Stimulated activated CD4-positive, alpha-beta T cell treated with anti-CD3 and anti-CD28 coated beads, Interleukin-1b, Interleukin-23, amount 100 ng/mL, for 24 hours (primary cell): ENCODE results near the gene STAB1.

Source experiments
- DNase-seq, 4 experiments: peaks; one replicate each; pipeline ENCODE4 v3.0.0-alpha.2; 2020; ENCODE audit warnings: low read depth in 4 of 4, low spot score in 1 of 4

The STAB1 gene, protein sequence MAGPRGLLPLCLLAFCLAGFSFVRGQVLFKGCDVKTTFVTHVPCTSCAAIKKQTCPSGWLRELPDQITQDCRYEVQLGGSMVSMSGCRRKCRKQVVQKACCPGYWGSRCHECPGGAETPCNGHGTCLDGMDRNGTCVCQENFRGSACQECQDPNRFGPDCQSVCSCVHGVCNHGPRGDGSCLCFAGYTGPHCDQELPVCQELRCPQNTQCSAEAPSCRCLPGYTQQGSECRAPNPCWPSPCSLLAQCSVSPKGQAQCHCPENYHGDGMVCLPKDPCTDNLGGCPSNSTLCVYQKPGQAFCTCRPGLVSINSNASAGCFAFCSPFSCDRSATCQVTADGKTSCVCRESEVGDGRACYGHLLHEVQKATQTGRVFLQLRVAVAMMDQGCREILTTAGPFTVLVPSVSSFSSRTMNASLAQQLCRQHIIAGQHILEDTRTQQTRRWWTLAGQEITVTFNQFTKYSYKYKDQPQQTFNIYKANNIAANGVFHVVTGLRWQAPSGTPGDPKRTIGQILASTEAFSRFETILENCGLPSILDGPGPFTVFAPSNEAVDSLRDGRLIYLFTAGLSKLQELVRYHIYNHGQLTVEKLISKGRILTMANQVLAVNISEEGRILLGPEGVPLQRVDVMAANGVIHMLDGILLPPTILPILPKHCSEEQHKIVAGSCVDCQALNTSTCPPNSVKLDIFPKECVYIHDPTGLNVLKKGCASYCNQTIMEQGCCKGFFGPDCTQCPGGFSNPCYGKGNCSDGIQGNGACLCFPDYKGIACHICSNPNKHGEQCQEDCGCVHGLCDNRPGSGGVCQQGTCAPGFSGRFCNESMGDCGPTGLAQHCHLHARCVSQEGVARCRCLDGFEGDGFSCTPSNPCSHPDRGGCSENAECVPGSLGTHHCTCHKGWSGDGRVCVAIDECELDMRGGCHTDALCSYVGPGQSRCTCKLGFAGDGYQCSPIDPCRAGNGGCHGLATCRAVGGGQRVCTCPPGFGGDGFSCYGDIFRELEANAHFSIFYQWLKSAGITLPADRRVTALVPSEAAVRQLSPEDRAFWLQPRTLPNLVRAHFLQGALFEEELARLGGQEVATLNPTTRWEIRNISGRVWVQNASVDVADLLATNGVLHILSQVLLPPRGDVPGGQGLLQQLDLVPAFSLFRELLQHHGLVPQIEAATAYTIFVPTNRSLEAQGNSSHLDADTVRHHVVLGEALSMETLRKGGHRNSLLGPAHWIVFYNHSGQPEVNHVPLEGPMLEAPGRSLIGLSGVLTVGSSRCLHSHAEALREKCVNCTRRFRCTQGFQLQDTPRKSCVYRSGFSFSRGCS (N-terminal part only)

DNA sequence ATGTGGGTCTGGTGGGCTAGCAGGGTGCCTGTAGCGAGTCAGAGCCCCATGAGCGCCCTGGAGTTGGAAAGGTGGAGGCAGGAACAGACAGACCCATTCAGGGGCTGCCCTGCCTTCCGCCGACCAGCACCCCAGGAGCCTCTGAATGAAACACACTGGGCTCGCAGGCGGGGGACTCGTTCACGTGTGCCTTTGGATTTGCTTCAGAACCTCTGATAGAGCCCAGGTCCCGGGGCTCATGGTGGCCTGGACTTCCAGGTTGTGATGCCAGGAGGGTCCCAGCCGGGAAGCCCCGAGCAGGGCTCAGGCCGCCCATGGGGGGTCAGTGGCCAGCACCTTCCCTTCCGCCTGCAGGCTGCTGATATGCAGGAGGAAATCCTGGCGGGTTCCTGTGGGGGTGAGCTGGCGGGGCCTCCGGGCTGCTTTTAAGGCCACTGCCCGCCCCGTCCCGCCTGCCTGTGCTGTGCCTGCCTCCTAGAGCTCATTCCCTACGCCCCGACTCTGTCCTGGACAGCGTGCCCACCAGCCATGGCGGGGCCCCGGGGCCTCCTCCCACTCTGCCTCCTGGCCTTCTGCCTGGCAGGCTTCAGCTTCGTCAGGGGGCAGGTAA is at the start of gene STAB1:
Gene STAB1 (plus strand): TSS at position 453 of the 610 bp plus-strand sequence. CDS start 76 bp downstream, at position 529.
- DNase-seq, result no peak

DNA sequence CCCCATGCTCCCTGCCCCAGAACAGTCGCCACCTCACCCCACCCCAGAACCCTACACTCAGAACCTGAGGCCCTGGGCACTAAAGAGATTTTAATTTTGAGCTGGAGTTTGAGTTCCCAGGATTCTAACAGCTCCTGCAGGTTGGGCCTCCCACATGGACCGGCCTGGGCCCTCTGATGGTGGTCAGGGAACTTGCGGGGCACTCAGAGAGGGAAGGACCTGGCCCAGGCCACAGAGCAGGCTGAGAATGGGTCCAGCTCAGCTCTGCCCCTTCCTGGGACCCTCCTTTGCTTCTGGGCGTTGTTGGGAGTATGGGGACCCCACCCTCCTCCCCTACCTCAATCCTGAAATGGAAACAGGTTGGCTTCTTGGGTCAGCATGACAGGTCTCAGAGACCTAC is 49.1 kb upstream of the STAB1 start:
- no peak for DNase-seq

DNA sequence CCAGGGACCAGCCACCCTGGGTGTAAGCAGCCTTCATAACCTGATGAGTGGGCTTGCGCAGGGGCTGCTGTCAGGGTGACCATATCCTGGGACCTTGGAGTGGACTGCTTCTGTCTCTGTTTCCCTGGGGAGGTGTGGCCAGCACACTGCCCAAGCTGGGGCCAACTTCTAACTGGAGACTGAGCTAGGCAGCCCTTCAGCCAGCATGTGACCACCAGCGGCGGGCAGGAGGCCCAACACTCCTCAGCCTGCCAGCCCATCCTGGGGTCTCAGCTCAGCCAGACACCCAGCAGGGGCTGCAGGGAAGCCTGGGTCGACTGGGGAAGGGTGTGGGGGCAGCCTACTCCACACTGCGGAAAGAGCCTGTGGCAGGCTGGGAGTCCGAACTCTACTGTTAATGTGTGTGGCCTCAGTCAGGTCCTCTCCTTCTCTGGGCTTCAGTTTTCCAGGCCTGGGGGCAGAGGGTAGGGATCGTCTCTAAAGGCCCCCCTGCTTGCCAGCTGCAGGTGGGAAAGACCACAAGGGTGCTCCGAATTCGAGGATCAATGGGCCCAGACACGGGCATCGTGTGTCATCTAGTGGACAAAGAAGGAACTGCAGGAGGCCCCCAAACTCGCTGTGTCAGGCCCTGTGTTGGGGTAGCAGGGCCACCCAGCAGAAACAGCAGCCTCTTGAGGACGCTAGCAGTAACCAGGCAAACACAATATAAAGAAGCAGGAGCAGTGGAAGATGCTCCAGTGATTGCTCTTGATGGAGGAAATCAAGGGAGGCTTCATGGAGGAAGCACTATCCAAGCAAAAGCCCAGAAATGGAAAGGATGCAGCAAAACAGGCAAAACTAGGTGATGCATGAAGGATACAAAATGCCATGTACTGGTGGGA is 48.3 kb upstream of the STAB1 start:
- peak; percentile 50 to 64 (median 58) for DNase-seq

DNA sequence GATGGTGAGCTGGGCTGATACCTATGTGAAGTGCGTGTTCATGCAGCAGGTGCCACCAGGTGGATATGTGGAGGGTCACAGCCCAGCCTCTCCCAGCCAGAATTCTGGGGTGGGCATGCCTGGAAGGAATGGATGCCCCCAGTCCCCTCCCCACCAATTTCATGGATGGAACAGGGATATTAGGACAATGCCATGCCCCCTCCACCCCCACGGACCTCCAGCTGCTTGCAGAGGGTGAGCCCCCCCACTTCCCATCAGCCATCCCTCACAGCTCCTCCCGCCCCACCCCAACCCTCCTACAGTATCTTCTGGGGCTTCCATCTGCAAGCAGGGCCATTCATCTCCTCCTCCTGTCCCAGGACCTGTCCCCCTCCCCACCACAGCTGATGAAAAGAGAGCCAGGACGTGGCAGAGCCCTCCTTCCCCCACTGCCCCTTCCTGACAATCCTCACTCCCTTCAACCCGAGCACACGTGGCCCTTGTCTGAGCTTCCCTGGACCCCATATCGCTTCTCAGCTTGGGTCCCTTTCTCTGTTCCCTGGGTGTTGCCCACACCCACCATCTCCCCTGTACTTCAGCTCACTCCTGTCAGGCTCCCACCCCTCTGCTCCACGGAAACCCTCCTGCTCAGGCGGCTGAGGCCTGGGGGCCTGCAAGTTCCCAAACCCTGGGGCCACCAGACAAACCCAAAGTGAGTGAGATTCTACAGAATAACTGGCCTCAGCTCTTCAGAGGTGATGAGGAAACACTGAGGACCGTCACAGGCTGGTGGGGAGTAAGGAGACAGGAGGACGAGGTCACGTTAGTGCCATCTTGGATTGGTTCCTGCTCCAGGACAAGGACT is 47.4 kb upstream of the STAB1 start:
- DNase-seq, result no peak

DNA sequence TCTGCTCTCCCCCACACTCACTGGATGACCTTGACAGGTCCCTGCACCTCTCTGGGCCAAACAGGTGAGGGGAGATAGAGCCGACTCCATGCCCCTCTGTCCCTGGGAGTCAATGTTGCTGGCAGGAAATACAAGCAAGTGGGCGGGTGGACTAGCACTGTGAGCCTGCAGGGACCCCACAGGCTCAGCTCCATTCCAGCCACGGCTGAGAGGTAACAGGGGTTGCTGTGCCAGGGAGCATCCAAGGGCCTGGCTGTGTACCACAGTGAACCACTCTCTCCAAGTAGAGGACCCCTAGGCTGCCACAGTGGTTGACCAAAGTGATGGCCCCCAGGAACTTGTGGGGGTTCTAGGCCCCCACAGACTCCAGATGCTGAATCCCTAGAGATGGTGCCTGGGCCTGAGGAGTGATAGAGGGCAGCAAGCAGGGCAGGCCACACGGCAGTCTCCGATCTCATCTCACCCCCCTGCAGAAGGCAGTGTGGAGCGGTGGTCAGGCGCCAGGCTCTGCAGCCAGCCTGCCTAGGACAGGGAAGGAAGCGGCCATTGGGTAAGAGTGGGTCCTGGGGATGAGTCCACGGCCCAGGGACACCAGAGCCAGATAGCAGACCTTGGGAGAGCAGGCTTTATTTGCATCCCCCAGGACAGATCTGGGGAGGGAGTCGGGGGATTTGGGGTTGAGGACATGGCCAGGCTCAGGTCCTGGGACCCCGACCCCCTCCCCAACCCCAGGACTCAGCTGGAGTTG is 44.5 kb upstream of the STAB1 start:
- DNase-seq, result no peak

DNA sequence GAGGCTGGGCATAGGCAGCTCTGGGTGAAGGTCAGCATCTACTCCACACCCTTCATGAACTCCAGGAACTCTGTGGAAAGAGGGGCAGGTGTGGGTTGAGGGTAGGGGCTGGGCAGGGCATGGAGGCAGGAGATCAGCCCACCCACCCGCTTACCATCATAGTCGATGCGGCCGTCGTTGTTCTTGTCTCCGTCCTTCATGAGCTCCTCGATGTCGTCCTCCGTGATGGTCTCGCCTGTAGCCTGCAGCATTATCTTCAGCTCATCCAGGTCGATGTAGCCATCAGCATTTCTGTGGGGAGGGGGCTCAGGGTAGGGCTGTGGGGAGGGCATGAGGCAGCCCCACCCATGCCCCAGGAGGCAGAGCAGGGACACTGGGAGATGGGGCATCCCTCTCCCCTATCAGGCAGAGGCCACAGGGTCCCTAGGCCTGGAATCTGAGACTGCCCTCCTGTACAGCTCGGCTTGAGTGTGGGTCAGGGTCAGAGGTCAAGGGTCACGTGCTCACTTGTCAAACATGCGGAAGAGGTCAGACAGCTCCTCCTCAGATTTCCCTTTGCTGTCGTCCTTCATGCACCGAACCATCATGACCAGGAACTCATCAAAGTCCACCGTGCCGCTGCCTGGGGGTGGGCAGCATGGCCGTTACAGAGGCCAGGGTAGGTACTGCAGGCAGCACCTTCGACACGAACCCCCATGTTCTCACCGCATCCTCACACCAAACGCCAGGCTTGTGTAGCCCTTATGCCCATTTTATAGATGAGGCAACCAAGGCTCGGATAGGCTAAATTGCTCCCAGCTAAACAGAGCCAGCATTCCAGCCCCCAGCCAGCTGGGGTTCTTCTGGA is 43.7 kb upstream of the STAB1 start:
- DNase-seq, result no peak

DNA sequence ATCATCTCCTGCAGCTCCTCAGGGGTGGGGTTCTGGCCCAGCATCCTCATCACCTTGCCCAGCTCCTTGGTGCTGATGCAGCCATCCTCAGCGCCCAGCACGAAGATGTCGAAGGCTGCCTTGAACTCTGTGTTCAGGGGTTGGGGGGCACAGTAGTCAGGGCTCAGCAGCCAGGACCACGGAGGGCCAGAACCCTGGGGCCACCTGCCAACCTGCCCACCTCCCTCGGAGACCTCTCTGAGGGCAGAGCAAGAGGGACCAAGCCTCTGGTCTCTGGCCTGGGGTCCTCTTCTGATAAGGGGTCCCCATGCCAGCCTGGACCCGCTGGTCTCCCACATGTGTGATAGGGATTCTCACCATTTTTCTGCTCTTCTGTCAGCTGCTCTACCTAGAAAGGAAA is 43.0 kb upstream of the STAB1 start:
- DNase-seq, result no peak

DNA sequence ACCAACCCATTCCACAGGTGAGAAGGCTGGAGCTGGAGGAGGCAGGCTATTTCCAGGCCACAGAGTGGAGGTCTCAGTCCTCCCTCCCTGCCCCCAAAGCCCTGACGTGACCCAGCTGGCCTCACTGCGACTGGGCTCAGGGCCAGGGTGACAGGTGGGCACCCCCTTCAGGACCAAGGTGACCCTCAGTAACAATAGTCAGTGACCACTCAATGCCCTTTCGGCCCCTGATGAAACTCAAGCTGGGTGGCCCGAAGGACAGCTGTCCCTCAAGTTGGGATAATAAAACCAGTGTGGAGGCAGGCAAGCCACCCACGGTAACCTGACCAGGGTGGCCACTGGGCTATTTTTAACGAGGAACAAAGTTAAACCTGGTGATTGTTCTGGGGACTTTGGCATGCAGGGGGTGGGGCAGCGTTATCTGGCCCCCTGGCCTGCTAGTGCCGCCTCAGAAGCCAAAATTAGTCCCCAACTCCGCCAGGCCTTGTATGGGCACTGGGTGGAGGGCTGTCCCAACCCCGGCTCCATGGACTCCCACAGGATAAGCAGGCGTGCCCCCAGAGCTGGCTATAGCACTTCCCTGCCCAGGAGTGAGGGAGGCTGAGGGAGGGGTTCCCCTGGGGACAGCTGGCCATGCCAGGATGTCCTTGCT is 42.4 kb upstream of the STAB1 start:
- no peak for DNase-seq

DNA sequence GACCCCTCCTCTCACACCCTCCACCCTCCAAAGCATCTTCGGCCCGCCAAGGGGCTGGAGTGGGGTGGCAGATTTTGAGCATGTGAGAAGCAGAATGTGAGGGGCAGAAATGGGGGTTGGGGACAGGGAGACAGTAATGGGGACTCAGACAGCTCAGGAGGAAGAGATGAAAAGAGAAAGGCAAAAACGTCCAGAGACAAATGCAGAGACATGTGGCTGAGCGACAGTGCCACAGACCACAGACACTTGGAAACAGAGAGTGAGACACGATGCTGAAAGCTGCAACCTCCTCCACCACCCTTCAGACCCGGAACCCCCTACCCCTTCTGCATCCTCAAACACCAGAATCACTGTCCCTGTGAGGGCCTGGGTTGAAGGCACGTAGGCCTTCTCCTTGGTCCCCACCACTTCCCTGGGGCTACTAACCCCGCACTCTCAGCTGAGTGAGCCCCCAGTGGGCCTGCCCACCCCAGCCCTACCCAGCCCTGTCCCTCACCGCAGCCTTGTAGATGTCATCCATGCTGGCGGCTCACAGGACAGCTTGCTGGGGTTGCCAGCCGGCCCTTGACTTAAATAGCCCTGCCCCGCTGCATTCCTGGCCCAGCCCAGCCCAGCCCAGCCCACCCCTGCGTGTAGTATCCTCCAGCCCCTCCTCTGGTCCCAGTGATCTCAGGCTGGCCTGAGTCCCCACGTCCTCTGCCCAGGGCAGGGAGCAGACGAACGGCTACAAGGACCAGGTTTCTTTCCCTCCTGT is 41.5 kb upstream of the STAB1 start, which contains the start of gene TNNC1:
Gene TNNC1 (minus strand): TSS at position 546 of the 754 bp plus-strand sequence. CDS start 26 bp downstream, at position 520.
- DNase-seq, result no peak

DNA sequence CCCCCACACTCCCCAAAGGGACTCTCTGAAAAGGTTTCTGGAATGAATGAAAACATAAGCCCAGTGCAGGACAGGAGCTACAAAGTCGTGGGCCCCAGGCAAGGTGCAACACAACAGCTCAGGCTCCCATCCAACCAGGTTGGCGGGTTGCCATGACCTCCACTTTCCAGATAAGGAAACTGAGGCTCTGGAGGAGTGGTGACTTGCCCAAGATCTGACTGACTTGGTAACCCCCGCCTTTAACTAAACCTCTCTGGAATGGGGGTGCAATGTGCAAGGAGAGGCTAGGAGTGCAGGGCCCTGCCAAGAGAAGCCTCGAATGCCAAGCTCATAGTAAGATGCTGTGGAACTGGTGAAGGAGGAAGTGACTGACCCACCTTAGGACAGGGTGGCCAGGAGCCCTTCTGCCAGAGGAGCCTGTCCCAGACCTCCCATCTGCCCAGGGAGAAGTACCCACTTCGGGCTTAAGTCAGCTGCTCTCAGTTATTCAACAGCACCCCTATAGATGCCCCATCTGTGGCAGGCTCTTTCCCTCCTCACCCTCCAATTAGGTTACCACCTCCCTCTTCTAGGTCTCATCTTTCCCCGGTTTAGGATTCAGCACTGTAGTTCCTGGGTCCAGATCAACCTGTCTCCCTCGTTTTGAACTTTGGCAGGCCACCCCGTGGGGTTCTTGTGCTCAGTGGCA is 40.7 kb upstream of the STAB1 start:
- no peak for DNase-seq

DNA sequence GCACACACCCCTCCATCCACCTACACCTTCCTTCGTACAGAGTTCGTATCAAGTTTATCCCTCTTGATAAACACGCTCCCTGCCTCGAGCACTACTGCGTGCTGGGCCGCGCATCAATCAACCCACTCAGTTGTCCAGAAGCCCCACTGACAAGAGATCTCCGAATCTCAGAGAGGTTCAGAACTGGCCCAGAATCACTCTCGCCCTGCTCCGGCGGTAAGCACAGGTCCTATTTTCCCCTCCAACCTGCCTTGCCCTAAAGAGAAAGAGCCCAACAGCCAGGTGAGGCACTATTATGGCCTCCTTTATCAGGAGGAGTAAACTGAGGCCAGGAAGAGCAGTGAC is 40.2 kb upstream of the STAB1 start:
- DNase-seq, result no peak

DNA sequence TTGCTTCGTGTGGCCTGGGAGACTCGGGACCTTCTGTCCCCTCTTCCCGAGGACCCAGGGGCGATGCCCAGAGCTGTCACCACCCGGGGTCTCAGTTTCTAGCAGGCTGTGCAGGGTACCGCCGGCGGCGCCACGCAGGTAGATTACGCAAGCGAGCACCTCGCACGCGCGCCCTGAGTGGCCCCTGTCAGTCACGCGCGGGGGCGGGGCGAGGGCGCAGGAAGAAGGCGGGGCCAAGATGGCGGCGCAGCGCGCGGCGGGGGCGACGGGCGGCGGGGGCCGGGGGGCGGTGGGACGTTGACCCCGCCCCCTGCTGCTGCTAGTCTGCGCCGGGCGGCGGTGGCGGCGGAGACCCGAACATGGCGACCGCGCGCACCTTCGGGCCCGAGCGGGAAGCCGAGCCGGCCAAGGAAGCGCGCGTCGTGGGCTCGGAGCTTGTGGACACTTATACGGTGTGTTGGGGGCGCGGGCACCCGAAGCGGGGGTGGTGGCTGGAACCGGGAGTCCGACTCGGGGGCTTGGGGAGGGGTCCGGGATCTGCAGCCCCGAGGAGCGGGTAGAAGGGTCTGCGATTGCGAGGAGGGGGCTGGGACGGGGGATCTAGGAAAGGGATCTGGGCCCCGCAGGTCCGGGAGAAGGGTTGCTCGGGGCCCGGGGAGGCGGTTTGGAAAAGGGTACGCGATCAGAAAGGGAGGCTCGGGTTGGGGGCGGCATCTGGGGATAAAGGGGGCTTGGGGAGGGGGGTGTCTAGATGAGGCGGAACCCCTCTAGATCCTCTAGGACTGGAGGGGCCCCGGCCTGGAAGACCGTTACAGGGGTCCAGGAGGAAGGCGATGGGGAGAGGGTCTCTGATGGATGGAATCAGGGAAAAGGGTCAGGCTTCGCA is 39.6 kb upstream of the STAB1 start, which contains the start of gene NISCH:
Gene NISCH (plus strand): TSS at position 322 of the 886 bp plus-strand sequence. CDS start 38 bp downstream, at position 360.
- DNase-seq, result peak; percentile 94 to 98 (median 96)

DNA sequence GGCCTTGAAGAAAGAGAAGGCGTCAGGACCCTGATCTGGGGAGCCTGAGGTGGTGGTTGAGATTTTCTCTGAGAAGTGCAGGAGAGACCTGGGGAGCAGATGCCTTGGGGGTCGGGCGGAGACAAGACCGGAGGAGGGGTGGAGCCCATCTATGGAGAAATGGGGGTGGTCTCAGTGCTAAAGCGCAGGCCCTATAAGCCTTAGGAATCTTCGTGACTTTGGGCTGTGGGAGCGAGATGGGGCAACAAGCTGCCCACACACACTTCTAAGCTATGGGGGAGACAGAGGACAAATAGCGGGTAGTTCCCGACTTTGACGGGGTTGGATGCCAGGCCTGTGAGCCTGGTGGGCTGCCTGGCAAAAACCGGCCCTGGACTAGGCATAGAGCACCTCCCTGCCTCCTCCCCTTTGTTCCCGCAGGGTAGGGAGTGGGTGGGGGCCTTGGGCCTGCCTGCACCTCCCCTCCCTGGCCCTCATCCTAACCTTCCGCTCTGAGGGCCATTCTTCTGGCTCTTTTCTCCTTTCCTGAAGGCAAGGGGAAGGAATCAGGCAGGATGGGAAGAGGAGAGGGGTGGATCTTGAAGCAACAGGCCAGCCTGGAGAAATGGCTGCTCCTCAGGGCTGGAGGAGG is 38.9 kb upstream of the STAB1 start:
- no peak for DNase-seq

DNA sequence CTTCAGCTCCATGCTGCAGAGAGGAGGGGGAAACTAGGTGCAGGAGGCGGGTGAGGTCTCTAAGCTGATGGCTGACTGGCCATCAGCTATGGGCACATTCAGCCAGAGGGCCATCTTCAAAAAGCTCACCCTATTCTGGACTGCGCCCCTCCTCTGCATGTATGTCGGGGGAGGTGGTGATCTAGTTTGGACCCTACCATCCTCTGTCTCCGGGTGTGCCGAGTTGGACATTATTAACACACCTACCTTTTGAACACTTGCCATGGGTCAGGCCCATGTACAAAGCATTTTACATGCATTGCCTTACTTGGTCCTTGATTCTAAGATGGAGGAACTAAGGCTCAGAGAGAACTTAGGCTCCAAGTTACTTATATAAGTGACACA is 38.3 kb upstream of the STAB1 start:
- no peak for DNase-seq
